K562 (cell line): ENCODE results near the gene ACTRT3. TPM values are rescaled to one million over a fixed set of nuclear protein-coding genes. Genes with fewer than 3 reads are reported as not detected.

ENCODE experiments used
- CAMTA2 ChIP-seq: fragments of 250-450 bp; sonication (Bioruptor Pico); conservative IDR thresholded peaks from 2 replicates; pipeline ENCODE4 v1.5.1; 2022
- DMBX1 ChIP-seq: fragments of 250-450 bp; sonication (Bioruptor Pico); IDR thresholded peaks from 2 replicates; pipeline ENCODE4 v1.8.0; 2022; ENCODE audit warnings: inconsistent platforms, mild to moderate bottlenecking, moderate library complexity, borderline replicate concordance
- GTF2E2 ChIP-seq: fragments of 200-800 bp; sonication (Bioruptor generic); IDR thresholded peaks from 2 replicates; pipeline ENCODE4 v1.6.1; 2016; ENCODE audit warnings: missing genetic modification characterization, missing compliant biosample characterization
- HLTF ChIP-seq: fragments of 450-650 bp; IDR thresholded peaks from 2 replicates; pipeline ENCODE4 v1.6.1; 2016
- JUND ChIP-seq, 2 experiments: IDR thresholded peaks; 2 replicates in 1 of 2; 3 replicates in 1 of 2; pipeline ENCODE4 v1.6.1; 2011; ENCODE audit warnings: borderline replicate concordance in 2 of 2, low read depth in 2 of 2, low read length in 2 of 2, improper control_type of control experiment in 1 of 2, missing biosample characterization in 1 of 2, missing genetic modification characterization in 1 of 2, missing genetic modification reagents in 1 of 2
- NR2C1 ChIP-seq, 2 experiments: fragments of 450-650 bp; IDR thresholded peaks; 2 replicates each; pipeline ENCODE4 v1.6.1; 2017; ENCODE audit warnings: mild to moderate bottlenecking in 2 of 2, antibody characterized with exemption in 1 of 2, inconsistent platforms in 1 of 2, missing compliant biosample characterization in 1 of 2, missing genetic modification characterization in 1 of 2
- POU5F1 ChIP-seq: fragments of 150-350 bp; IDR thresholded peaks from 2 replicates; pipeline ENCODE4 v1.6.1; 2014; ENCODE audit warnings: borderline replicate concordance, low read length, low read depth, mild to moderate bottlenecking; ENCODE audit not compliant: partially characterized antibody
- REST ChIP-seq, 2 experiments: fragments of 450-650 bp; formaldehyde crosslinking in 1 of 2; IDR thresholded peaks; 2 replicates each; pipeline versions ENCODE4 v1.4.0 to v1.6.1; 2014 to 2020; ENCODE audit warnings: mild to moderate bottlenecking in 2 of 2, borderline replicate concordance in 1 of 2, low read depth in 1 of 2
- SIN3B ChIP-seq: fragments of 450-650 bp; IDR thresholded peaks from 2 replicates; pipeline ENCODE4 v1.6.1; 2017; ENCODE audit warnings: low read depth, mild to moderate bottlenecking, moderate library complexity
- ZFX ChIP-seq: sonication (generic); formaldehyde crosslinking; IDR thresholded peaks from 2 replicates; pipeline ENCODE4 v1.8.0; 2022; ENCODE audit warnings: mild to moderate bottlenecking, missing genetic modification reagents, moderate library complexity
- ZNF445 ChIP-seq: fragments of 250-450 bp; sonication (Bioruptor Pico); IDR thresholded peaks from 2 replicates; pipeline ENCODE4 v1.4.0; 2020; ENCODE audit warnings: low read depth, mild to moderate bottlenecking, moderate library complexity
- ZNF511 ChIP-seq: sonication (generic); formaldehyde crosslinking; IDR thresholded peaks from 2 replicates; pipeline ENCODE4 v1.8.0; 2022; ENCODE audit warnings: mild to moderate bottlenecking, missing genetic modification reagents
- polyA plus RNA-seq, 8 experiments: library from polyadenylated mRNA; depleted of rRNA in 4 of 8; stranded (reverse) in 5 of 8; unstranded in 3 of 8; fragments of >200 nt; fragmentation: Nextera tagmentation in 2 of 8; fragmentation: Illumina TruSeq in 1 of 8; extraction: Ambion mirVana in 2 of 8; extraction: Trizol in 1 of 8; gene quantifications; 2 replicates each; pipeline versions ENCODE4 v1.2.1 to v1.2.3, GENCODE V29; 2011 to 2014; ENCODE audit warnings: inconsistent platforms in 1 of 8, missing spikeins in 1 of 8
- total RNA-seq, 7 experiments: library from RNA; depleted of rRNA in 6 of 7; stranded (reverse); fragments of >200 nt in 6 of 7; fragmentation: Illumina TruSeq in 2 of 7; extraction: Trizol in 2 of 7; gene quantifications; 2 replicates each; pipeline versions ENCODE4 v1.2.1 to v1.2.3, GENCODE V29; 2011 to 2021; ENCODE audit warnings: low replicate concordance in 1 of 7
- TF ChIP-seq, protein P1 (sequence below): sonication (generic); formaldehyde crosslinking; IDR thresholded peaks from 2 replicates; pipeline ENCODE4 v1.9.0; 2022; ENCODE audit warnings: mild to moderate bottlenecking, missing genetic modification reagents
- TF ChIP-seq, protein P2 (sequence below), 2 experiments: fragments of 250-450 bp in 1 of 2; fragments of 450-650 bp in 1 of 2; sonication (Bioruptor Pico) in 1 of 2; IDR thresholded peaks; 2 replicates each; pipeline versions ENCODE4 v1.6.1 to v1.8.0; 2016 to 2021; ENCODE audit warnings: mild to moderate bottlenecking in 2 of 2, moderate library complexity in 2 of 2, missing compliant biosample characterization in 1 of 2, missing genetic modification characterization in 1 of 2
- TF ChIP-seq, protein P3 (sequence below): fragments of 450-650 bp; formaldehyde crosslinking; IDR thresholded peaks from 2 replicates; pipeline ENCODE4 v1.4.0; 2020; ENCODE audit warnings: mild to moderate bottlenecking, mixed read lengths

ACTRT3 gene
- total and polyA plus RNA-seq, 9 of the 15 experiments (the other 6 are each of a cell fraction or from before 2014, with no cell fraction given), result 0.06 to 0.11 (median 0.07) TPM; not detected in 5

- TF ChIP-seq JUND (IDR thresholded peaks at IDR 0.05; ENCODE audit: borderline replicate concordance, low read depth, low read length) (peak; percentile 98), JUND (tag; IDR thresholded peaks at IDR 0.05; ENCODE audit: borderline replicate concordance, low read depth, low read length) (peak; percentile 95; the same call in 2 of the 3 replicates), CAMTA2 (CRISPR knock-in tag) (no peak), NR2C1 (IDR thresholded peaks at IDR 0.05) (no peak), NR2C1 (tag; IDR thresholded peaks at IDR 0.05) (0 out of 2 replicates have a peak, but pooled peaks have one; percentile 8), POU5F1 (no peak), ZFX (CRISPR knock-in tag) (peak; percentile 73), GTF2E2 (tag) (no peak), REST (IDR thresholded peaks at IDR 0.05; ENCODE audit: borderline replicate concordance) (peak; percentile 8; the same call in 1 of the 2 replicates), REST (CRISPR knock-in tag; IDR thresholded peaks at IDR 0.05; ENCODE audit: low read depth) (no peak), HLTF (no peak), DMBX1 (CRISPR knock-in tag) (peak; percentile 69; the same call in 1 of the 2 replicates), ZNF445 (CRISPR knock-in tag) (no peak), ZNF511 (no peak), SIN3B (no peak)
- TF ChIP-seq, protein P1, sequence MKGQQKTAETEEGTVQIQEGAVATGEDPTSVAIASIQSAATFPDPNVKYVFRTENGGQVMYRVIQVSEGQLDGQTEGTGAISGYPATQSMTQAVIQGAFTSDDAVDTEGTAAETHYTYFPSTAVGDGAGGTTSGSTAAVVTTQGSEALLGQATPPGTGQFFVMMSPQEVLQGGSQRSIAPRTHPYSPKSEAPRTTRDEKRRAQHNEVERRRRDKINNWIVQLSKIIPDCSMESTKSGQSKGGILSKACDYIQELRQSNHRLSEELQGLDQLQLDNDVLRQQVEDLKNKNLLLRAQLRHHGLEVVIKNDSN (CRISPR knock-in tag), result peak; percentile 64
- TF ChIP-seq, protein P2, sequence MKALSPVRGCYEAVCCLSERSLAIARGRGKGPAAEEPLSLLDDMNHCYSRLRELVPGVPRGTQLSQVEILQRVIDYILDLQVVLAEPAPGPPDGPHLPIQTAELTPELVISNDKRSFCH (CRISPR knock-in tag; IDR thresholded peaks at IDR 0.05), result no peak
- TF ChIP-seq, protein P2 (tag; IDR thresholded peaks at IDR 0.05), result no peak
- TF ChIP-seq, protein P3, sequence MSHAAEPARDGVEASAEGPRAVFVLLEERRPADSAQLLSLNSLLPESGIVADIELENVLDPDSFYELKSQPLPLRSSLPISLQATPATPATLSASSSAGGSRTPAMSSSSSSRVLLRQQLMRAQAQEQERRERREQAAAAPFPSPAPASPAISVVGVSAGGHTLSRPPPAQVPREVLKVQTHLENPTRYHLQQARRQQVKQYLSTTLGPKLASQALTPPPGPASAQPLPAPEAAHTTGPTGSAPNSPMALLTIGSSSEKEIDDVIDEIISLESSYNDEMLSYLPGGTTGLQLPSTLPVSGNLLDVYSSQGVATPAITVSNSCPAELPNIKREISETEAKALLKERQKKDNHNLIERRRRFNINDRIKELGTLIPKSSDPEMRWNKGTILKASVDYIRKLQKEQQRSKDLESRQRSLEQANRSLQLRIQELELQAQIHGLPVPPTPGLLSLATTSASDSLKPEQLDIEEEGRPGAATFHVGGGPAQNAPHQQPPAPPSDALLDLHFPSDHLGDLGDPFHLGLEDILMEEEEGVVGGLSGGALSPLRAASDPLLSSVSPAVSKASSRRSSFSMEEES (CRISPR knock-in tag), result peak; percentile 15; the same call in 1 of the 2 replicates
Observed at GRCh38 chr3:169760479-169760878, 8.9 kb downstream of the ACTRT3 start (continued).
